ENCODE measurements around the gene TRNP1. TPM values are rescaled to one million over a fixed set of nuclear protein-coding genes. Genes with fewer than 3 reads are reported as not detected.

Gene TRNP1
- total and polyA plus RNA-seq, 10 of the 15 experiments (the other 5 are each of a cell fraction or from before 2014, with no cell fraction given) = 0.13 TPM; not detected in 9

DNA sequence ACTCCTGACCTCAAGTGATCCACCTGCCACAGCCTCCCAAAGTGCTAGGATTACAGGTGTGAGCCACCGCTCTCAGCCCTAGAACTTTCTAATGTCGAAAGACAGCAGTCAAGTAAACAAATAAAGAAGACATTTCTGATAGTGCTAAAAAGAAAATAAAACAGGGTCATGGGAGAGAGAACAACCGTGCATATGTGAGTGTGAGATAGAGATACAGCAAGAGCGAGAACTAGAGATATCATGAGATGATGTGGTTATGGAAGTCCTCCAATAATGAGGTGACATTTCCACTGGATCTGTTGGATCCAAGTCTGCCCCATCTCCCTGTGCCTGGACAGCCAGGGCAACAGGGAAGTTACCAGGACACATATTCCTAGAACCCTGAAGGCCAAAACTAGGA is 23.7 kb downstream of the TRNP1 start:
- DNase-seq (ENCODE audit: low read depth, low spot score) (no peak), ATAC-seq (no peak), FAIRE-seq (no peak)
- SMC1A ChIA-PET (ENCODE audit: uncharacterized antibody, unreplicated experiment) = interaction anchor here (0.6 kb wide), 1 partner anchor 19 kb away, joined by 3 read pairs; no protein-coding TSS in a partner anchor
- Histone ChIP-seq H3K4me3 (no peak overlapping the region), H3K4me1 (ENCODE audit: control insufficient read depth, insufficient read depth, low read length) (peaks cover 3% of the 10 kb centered on the region), H3K27ac (ENCODE audit: control insufficient read depth, insufficient read depth) (no peak overlapping the region), H4K20me1 (ENCODE audit: control insufficient read depth, insufficient read depth) (no peaks in the 10 kb centered on the region), H2AFZ (ENCODE audit: control insufficient read depth, low read depth, low read length) (no peak overlapping the region), H3K4me2 (ENCODE audit: control insufficient read depth, insufficient read depth) (no peak overlapping the region), H3K27me3 (replicated peaks in 1 of 2; ENCODE audit: control insufficient read depth in 2 of 2, insufficient read depth in 2 of 2, low read length in 1 of 2) (peaks cover 0 to 5% of the 10 kb centered on the region in 2 experiments; a peak in 3 of 4 replicates), H3K79me2 (ENCODE audit: control insufficient read depth, insufficient read depth, low read length) (no peaks in the 10 kb centered on the region), H3K9ac (ENCODE audit: control insufficient read depth, insufficient read depth, low read length) (no peak overlapping the region), H3K36me3 (ENCODE audit: control insufficient read depth in 2 of 2, insufficient read depth in 2 of 2, low read length in 1 of 2) (no peaks in the 10 kb centered on the region), H3K9me3 (replicated peaks; ENCODE audit: control insufficient read depth, insufficient read depth, low read length) (no peaks in the 10 kb centered on the region)
- POLR2A ChIA-PET = no interaction called here
- RAD21 ChIA-PET (ENCODE audit: unreplicated experiment) = no interaction called here
- intact Hi-C loops (cut with micrococcal nuclease; ENCODE audit: unreplicated experiment) (no loop called here), in situ Hi-C loops (cut with MboI) (no loop called here)
- CTCF ChIA-PET = interaction anchor here (0.8 kb wide), 1 partner anchor 52 kb away, joined by 3 read pairs; no protein-coding TSS in a partner anchor
- TF ChIP-seq EGR1 (IDR thresholded peaks at IDR 0.05; ENCODE audit: borderline replicate concordance in 1 of 2, low read depth in 2 of 2, low read length in 2 of 2) (no peak), FOXM1 (IDR thresholded peaks at IDR 0.05; ENCODE audit: low read depth, low read length) (no peak), POLR2AphosphoS2 (IDR thresholded peaks at IDR 0.05; ENCODE audit: low read depth, low read length) (no peak), RBBP5 (conservative IDR thresholded peaks at IDR 0.05) (no peak), MEF2A (IDR thresholded peaks at IDR 0.05; ENCODE audit: insufficient read depth, low read depth, low read length) (no peak), IRF4 (IDR thresholded peaks at IDR 0.05; ENCODE audit: low read depth, low read length) (no peak), CEBPB (IDR thresholded peaks at IDR 0.05; ENCODE audit: borderline replicate concordance in 1 of 2, low read depth in 2 of 2, low read length in 2 of 2) (no peak), PML (IDR thresholded peaks at IDR 0.05; ENCODE audit: low read length) (no peak)
- TF ChIP-seq, protein P1, sequence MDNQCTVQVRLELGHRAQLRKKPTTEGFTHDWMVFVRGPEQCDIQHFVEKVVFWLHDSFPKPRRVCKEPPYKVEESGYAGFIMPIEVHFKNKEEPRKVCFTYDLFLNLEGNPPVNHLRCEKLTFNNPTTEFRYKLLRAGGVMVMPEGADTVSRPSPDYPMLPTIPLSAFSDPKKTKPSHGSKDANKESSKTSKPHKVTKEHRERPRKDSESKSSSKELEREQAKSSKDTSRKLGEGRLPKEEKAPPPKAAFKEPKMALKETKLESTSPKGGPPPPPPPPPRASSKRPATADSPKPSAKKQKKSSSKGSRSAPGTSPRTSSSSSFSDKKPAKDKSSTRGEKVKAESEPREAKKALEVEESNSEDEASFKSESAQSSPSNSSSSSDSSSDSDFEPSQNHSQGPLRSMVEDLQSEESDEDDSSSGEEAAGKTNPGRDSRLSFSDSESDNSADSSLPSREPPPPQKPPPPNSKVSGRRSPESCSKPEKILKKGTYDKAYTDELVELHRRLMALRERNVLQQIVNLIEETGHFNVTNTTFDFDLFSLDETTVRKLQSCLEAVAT (IDR thresholded peaks at IDR 0.05) = no peak
- BruUV-seq (replicated peaks) = no TSS peak
- 56% methylated on average over 4 of the region's 4 CpGs for WGBS (ENCODE audit: insufficient coverage, insufficient replicate concordance, low lambda C conversion rate, missing lambda C conversion rate)

Data from GM12878 (cell line).